HEK293 (cell line): ENCODE results near the gene KREMEN2.
"Not testable (repeated sequence)": the region's sequence is repeated elsewhere in the genome, so short reads cannot be mapped to it uniquely, and the experiment has no call there.

Source experiments
- CTCF ChIA-PET: fragments of 350-600 bp; formaldehyde crosslinking; extraction: SDS; loops from one replicate; lab custom pipeline; 2021; ENCODE audit warnings: antibody characterized with exemption; lab: Yijun Ruan, JAX
- POLR2A ChIA-PET: fragments of 300-600 bp; formaldehyde crosslinking; extraction: SDS; loops from one replicate; lab custom pipeline; 2020; ENCODE audit warnings: antibody characterized with exemption, inconsistent platforms; lab: Yijun Ruan, JAX
- H3K27ac ChIP-seq: fragments of 200-500 bp; sonication (Bioruptor generic); 2 replicates; pipeline ENCODE4 v1.5.1; 2014; ENCODE audit warnings: low read depth, low read length, control low read depth, inconsistent platforms; ENCODE audit errors: extremely low read depth
- H3K36me3 ChIP-seq, 2 experiments: fragments of 200-500 bp in 1 of 2; sonication (Bioruptor generic) in 1 of 2; 1 replicate in 1 of 2; 2 replicates in 1 of 2; pipeline ENCODE4 v1.5.1; 2014 to 2017; ENCODE audit warnings: inconsistent platforms in 2 of 2, low read length in 2 of 2; ENCODE audit not compliant: control insufficient read depth in 2 of 2, insufficient read depth in 1 of 2
- H3K4me1 ChIP-seq: fragments of 200-500 bp; sonication (Bioruptor generic); 2 replicates; pipeline ENCODE4 v1.5.1; 2014; ENCODE audit warnings: mild to moderate bottlenecking, low read length, inconsistent platforms; ENCODE audit not compliant: control insufficient read depth, insufficient read depth
- H3K4me3 ChIP-seq: 2 replicates; pipeline ENCODE4 v1.5.1; 2011; ENCODE audit warnings: low read depth, mild to moderate bottlenecking, control low read depth, low read length, moderate library complexity
- H3K9me3 ChIP-seq: fragments of 200-500 bp; sonication (Bioruptor generic); 2 replicates; pipeline ENCODE4 v1.5.1; 2014; ENCODE audit warnings: low read depth, low read length, inconsistent platforms; ENCODE audit not compliant: control insufficient read depth, insufficient read depth
- EGR2 ChIP-seq: fragments of 450-650 bp; formaldehyde crosslinking; IDR thresholded peaks from 2 replicates; pipeline ENCODE4 v1.5.1; 2016; ENCODE audit warnings: low read depth, missing biosample characterization, missing genetic modification characterization
- GFI1B ChIP-seq: fragments of 450-650 bp; formaldehyde crosslinking; IDR thresholded peaks from 2 replicates; pipeline ENCODE4 v1.5.1; 2016; ENCODE audit warnings: missing biosample characterization, missing genetic modification characterization
- GLIS2 ChIP-seq: fragments of 450-650 bp; formaldehyde crosslinking; IDR thresholded peaks from 2 replicates; pipeline ENCODE4 v1.5.1; 2016; ENCODE audit warnings: missing biosample characterization, missing genetic modification characterization
- KLF7 ChIP-seq: fragments of 450-650 bp; formaldehyde crosslinking; IDR thresholded peaks from 2 replicates; pipeline ENCODE4 v1.5.1; 2016; ENCODE audit warnings: missing biosample characterization, missing genetic modification characterization, borderline replicate concordance
- KLF8 ChIP-seq: fragments of 450-650 bp; formaldehyde crosslinking; IDR thresholded peaks from 2 replicates; pipeline ENCODE4 v1.5.1; 2016; ENCODE audit warnings: missing biosample characterization, missing genetic modification characterization
- PRDM1 ChIP-seq: fragments of 450-650 bp; formaldehyde crosslinking; IDR thresholded peaks from 2 replicates; pipeline ENCODE4; 2016; ENCODE audit warnings: missing biosample characterization, missing genetic modification characterization
- SP7 ChIP-seq: fragments of 450-650 bp; formaldehyde crosslinking; IDR thresholded peaks from 2 replicates; pipeline ENCODE4 v1.5.1; 2016; ENCODE audit warnings: missing biosample characterization, missing genetic modification characterization
- ZBTB48 ChIP-seq: fragments of 450-650 bp; formaldehyde crosslinking; IDR thresholded peaks from 2 replicates; pipeline ENCODE4 v1.5.1; 2016; ENCODE audit warnings: missing biosample characterization, missing genetic modification characterization
- ZFHX2 ChIP-seq: fragments of 450-650 bp; formaldehyde crosslinking; conservative IDR thresholded peaks from 2 replicates; pipeline ENCODE4 v1.5.1; 2016; ENCODE audit warnings: missing biosample characterization, missing genetic modification characterization
- ZNF24 ChIP-seq: fragments of 450-650 bp; formaldehyde crosslinking; IDR thresholded peaks from 2 replicates; pipeline ENCODE4 v1.5.1; 2016; ENCODE audit warnings: missing biosample characterization, missing genetic modification characterization
- ZNF302 ChIP-seq: fragments of 450-650 bp; formaldehyde crosslinking; IDR thresholded peaks from 2 replicates; pipeline ENCODE4 v1.5.1; 2016; ENCODE audit warnings: missing biosample characterization, missing genetic modification characterization, low read depth
- ZNF354C ChIP-seq: fragments of 450-650 bp; formaldehyde crosslinking; IDR thresholded peaks from 2 replicates; pipeline ENCODE4 v1.5.1; 2016; ENCODE audit warnings: missing biosample characterization, missing genetic modification characterization, low read depth, borderline replicate concordance
- ZNF621 ChIP-seq: fragments of 450-650 bp; formaldehyde crosslinking; IDR thresholded peaks from 2 replicates; pipeline ENCODE4 v1.5.1; 2017; ENCODE audit warnings: missing biosample characterization, missing genetic modification characterization
- ZNF768 ChIP-seq: fragments of 450-650 bp; formaldehyde crosslinking; IDR thresholded peaks from 2 replicates; pipeline ENCODE4 v1.5.1; 2018; ENCODE audit warnings: missing biosample characterization, mild to moderate bottlenecking, missing genetic modification characterization
- ZNF776 ChIP-seq: fragments of 450-650 bp; formaldehyde crosslinking; IDR thresholded peaks from 2 replicates; pipeline ENCODE4 v1.5.0; 2017; ENCODE audit warnings: missing biosample characterization, missing genetic modification characterization, borderline replicate concordance
- ZNF777 ChIP-seq: fragments of 450-650 bp; formaldehyde crosslinking; IDR thresholded peaks from 2 replicates; pipeline ENCODE4 v1.5.1; 2017; ENCODE audit warnings: missing biosample characterization, missing genetic modification characterization, borderline replicate concordance
- ZSCAN23 ChIP-seq: fragments of 450-650 bp; formaldehyde crosslinking; IDR thresholded peaks from 2 replicates; pipeline ENCODE4 v1.5.1; 2016; ENCODE audit warnings: missing biosample characterization, missing genetic modification characterization
- ZXDB ChIP-seq: fragments of 450-650 bp; formaldehyde crosslinking; IDR thresholded peaks from 2 replicates; pipeline ENCODE4 v1.5.1; 2016; ENCODE audit warnings: missing biosample characterization, missing genetic modification characterization
- TF ChIP-seq, protein P1 (sequence below): fragments of 450-650 bp; formaldehyde crosslinking; IDR thresholded peaks from 2 replicates; pipeline ENCODE4 v1.5.1; 2016; ENCODE audit warnings: missing biosample characterization, missing genetic modification characterization
- TF ChIP-seq, protein P2 (sequence below): fragments of 450-650 bp; formaldehyde crosslinking; IDR thresholded peaks from 2 replicates; pipeline ENCODE4 v1.5.1; 2016; ENCODE audit warnings: missing biosample characterization, missing genetic modification characterization
- TF ChIP-seq, protein P3 (sequence below): fragments of 450-650 bp; formaldehyde crosslinking; IDR thresholded peaks from 2 replicates; pipeline ENCODE4 v1.5.1; 2016; ENCODE audit warnings: missing biosample characterization, missing genetic modification characterization
- TF ChIP-seq, protein P4 (sequence below): fragments of 450-650 bp; formaldehyde crosslinking; IDR thresholded peaks from 2 replicates; pipeline ENCODE4; 2016; ENCODE audit warnings: missing biosample characterization, missing genetic modification characterization
- TF ChIP-seq, protein P5 (sequence below): fragments of 450-650 bp; formaldehyde crosslinking; IDR thresholded peaks from 2 replicates; pipeline ENCODE4 v1.5.1; 2016; ENCODE audit warnings: missing biosample characterization, missing genetic modification characterization
- TF ChIP-seq, protein P6 (sequence below): fragments of 450-650 bp; formaldehyde crosslinking; IDR thresholded peaks from 2 replicates; pipeline ENCODE4 v1.5.1; 2017; ENCODE audit warnings: missing biosample characterization, missing genetic modification characterization

Gene KREMEN2

DNA sequence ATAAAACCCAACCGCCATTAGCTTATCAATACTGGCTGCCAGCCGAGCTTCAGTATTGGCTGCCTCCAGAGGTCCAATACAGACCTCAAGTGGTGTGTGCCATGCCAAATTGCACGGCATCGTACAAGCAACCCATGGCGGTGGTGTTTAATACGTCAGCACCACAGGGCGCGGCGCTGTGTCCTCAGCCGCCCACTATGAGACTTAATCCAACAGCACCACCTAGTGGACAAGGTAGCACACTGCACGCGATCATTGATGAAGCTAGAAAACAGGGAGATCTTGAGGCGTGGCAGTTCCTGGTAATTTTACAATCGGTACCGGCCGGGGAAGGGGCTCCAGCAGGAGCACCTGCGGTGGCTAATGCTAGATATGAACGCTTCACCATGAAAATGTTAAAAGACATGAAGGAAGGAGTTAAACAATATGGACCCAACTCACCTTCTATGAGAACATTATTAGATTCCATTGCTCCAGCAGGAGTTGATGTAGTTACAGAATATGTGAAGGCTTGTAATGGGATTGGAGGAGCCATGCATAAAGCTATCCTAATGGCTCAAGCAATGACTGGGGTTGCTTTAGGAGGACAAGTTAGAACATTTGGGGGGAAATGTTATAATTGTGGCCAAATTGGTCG is 36.9 kb upstream of the KREMEN2 start (continued):
- TF ChIP-seq ZBTB48 (tag by site-specific recombination) = no peak
- TF ChIP-seq GLIS2 = no peak
- TF ChIP-seq, protein P1, sequence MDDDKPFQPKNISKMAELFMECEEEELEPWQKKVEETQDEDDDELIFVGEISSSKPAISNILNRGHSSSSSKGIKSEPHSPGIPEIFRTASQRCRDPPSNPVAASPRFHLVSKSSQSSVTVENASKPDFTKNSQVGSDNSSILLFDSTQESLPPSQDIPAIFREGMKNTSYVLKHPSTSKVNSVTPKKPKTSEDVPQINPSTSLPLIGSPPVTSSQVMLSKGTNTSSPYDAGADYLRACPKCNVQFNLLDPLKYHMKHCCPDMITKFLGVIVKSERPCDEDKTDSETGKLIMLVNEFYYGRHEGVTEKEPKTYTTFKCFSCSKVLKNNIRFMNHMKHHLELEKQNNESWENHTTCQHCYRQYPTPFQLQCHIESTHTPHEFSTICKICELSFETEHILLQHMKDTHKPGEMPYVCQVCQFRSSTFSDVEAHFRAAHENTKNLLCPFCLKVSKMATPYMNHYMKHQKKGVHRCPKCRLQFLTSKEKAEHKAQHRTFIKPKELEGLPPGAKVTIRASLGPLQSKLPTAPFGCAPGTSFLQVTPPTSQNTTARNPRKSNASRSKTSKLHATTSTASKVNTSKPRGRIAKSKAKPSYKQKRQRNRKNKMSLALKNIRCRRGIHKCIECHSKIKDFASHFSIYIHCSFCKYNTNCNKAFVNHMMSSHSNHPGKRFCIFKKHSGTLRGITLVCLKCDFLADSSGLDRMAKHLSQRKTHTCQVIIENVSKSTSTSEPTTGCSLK = no peak
- peak; percentile 33; the same call in 1 of the 2 replicates for TF ChIP-seq EGR2 (tag by site-specific recombination)
- TF ChIP-seq, protein P2, sequence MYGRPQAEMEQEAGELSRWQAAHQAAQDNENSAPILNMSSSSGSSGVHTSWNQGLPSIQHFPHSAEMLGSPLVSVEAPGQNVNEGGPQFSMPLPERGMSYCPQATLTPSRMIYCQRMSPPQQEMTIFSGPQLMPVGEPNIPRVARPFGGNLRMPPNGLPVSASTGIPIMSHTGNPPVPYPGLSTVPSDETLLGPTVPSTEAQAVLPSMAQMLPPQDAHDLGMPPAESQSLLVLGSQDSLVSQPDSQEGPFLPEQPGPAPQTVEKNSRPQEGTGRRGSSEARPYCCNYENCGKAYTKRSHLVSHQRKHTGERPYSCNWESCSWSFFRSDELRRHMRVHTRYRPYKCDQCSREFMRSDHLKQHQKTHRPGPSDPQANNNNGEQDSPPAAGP = peak; percentile 54; the same call in 1 of the 2 replicates
- TF ChIP-seq GFI1B (tag by site-specific recombination) = no peak
- no peak for TF ChIP-seq PRDM1 (tag by site-specific recombination)
- TF ChIP-seq, protein P3, sequence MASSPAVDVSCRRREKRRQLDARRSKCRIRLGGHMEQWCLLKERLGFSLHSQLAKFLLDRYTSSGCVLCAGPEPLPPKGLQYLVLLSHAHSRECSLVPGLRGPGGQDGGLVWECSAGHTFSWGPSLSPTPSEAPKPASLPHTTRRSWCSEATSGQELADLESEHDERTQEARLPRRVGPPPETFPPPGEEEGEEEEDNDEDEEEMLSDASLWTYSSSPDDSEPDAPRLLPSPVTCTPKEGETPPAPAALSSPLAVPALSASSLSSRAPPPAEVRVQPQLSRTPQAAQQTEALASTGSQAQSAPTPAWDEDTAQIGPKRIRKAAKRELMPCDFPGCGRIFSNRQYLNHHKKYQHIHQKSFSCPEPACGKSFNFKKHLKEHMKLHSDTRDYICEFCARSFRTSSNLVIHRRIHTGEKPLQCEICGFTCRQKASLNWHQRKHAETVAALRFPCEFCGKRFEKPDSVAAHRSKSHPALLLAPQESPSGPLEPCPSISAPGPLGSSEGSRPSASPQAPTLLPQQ (tag by site-specific recombination) = no peak; the same call in 1 of the 2 replicates
- no peak for TF ChIP-seq ZNF777 (tag by site-specific recombination)
- TF ChIP-seq ZFHX2 (tag by site-specific recombination) = peak; percentile 68
- no peak for TF ChIP-seq ZNF621 (tag by site-specific recombination)
- no peak for TF ChIP-seq ZNF302 (tag by site-specific recombination)
- TF ChIP-seq KLF8 = 0 out of 2 replicates have a peak, but pooled peaks have one; percentile 38
- TF ChIP-seq, protein P4, sequence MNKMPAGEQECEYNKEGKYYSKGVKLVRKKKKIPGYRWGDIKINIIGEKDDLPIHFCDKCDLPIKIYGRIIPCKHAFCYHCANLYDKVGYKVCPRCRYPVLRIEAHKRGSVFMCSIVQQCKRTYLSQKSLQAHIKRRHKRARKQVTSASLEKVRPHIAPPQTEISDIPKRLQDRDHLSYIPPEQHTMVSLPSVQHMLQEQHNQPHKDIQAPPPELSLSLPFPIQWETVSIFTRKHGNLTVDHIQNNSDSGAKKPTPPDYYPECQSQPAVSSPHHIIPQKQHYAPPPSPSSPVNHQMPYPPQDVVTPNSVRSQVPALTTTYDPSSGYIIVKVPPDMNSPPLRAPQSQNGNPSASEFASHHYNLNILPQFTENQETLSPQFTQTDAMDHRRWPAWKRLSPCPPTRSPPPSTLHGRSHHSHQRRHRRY (tag by site-specific recombination) = no peak
- TF ChIP-seq, protein P5, sequence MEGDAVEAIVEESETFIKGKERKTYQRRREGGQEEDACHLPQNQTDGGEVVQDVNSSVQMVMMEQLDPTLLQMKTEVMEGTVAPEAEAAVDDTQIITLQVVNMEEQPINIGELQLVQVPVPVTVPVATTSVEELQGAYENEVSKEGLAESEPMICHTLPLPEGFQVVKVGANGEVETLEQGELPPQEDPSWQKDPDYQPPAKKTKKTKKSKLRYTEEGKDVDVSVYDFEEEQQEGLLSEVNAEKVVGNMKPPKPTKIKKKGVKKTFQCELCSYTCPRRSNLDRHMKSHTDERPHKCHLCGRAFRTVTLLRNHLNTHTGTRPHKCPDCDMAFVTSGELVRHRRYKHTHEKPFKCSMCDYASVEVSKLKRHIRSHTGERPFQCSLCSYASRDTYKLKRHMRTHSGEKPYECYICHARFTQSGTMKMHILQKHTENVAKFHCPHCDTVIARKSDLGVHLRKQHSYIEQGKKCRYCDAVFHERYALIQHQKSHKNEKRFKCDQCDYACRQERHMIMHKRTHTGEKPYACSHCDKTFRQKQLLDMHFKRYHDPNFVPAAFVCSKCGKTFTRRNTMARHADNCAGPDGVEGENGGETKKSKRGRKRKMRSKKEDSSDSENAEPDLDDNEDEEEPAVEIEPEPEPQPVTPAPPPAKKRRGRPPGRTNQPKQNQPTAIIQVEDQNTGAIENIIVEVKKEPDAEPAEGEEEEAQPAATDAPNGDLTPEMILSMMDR (tag by site-specific recombination) = peak; percentile 96

DNA sequence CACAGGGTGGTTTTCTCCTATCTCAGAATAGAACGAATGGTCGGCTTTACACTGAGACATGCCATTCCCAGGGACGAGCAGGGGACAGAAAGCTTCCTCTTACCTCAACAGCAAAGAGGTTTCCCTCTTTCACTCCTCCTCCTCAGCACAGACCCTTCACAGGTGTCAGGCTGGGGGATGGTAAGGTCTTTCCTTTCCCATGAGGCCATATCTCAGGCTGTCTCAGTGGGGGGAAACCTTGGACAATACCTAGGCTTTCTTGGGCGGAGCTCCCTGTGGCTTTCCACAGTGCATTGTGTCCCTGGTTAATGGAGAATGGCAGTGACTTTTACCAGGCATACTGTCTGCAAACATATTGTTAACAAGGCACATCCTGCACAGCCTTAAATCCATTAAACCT is 35.9 kb upstream of the KREMEN2 start:
- H3K27ac ChIP-seq, H3K9me3 ChIP-seq, H3K4me3 ChIP-seq, POLR2A ChIA-PET, H3K4me1 ChIP-seq: not testable (repeated sequence)
- CTCF ChIA-PET = interaction anchor here (0.8 to 3.2 kb wide), 7 partner anchors 9 to 89 kb away, joined by 3 to 23 read pairs (median 16); partner anchors contain the start of gene FLYWCH1
- H3K36me3 ChIP-seq = peaks cover 4 to 34% of the 10 kb centered on the region in 2 experiments; a peak in 2 of 3 replicates

DNA sequence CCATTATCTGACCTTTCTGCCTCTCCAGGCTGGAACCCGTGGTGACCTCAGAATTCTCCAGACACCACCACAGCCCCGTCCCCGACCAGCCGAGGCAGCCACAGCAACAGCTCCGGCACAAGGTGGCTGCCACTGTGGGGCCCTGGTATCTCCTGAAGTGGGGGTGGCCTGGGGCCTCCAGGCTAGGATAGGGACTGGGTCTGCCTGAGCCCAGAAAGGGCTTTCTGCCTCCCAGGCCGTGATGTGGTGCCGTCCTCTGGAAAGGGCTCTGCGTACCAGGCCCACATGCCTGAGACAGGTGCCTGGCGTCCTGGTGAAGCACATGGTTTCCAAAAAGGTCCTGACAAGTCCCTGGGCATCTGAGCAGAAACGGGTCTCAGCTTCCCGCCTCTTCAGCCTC is 35.3 kb upstream of the KREMEN2 start:
- Histone ChIP-seq H3K9me3 (no peaks in the 10 kb centered on the region), H3K36me3 (peaks cover 4 to 40% of the 10 kb centered on the region in 2 experiments; a peak in 2 of 3 replicates), H3K4me1 (no peaks in the 10 kb centered on the region), H3K27ac (no peak overlapping the region), H3K4me3 (no peak overlapping the region)
- ChIA-PET CTCF (interaction anchor here (0.6 to 2.9 kb wide), 4 partner anchors 10 to 90 kb away, joined by 3 to 23 read pairs (median 12); no protein-coding TSS in a partner anchor), POLR2A (no interaction called here)
- TF ChIP-seq ZNF768 (no peak), ZSCAN23 (tag by site-specific recombination) (no peak), ZNF354C (tag by site-specific recombination) (no peak), ZNF24 (tag by site-specific recombination) (no peak), SP7 (tag by site-specific recombination) (no peak), ZXDB (tag by site-specific recombination) (no peak), EGR2 (tag by site-specific recombination) (no peak), ZNF776 (no peak), KLF7 (tag by site-specific recombination) (no peak)
- TF ChIP-seq, protein P6, sequence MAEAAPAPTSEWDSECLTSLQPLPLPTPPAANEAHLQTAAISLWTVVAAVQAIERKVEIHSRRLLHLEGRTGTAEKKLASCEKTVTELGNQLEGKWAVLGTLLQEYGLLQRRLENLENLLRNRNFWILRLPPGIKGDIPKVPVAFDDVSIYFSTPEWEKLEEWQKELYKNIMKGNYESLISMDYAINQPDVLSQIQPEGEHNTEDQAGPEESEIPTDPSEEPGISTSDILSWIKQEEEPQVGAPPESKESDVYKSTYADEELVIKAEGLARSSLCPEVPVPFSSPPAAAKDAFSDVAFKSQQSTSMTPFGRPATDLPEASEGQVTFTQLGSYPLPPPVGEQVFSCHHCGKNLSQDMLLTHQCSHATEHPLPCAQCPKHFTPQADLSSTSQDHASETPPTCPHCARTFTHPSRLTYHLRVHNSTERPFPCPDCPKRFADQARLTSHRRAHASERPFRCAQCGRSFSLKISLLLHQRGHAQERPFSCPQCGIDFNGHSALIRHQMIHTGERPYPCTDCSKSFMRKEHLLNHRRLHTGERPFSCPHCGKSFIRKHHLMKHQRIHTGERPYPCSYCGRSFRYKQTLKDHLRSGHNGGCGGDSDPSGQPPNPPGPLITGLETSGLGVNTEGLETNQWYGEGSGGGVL (tag by site-specific recombination) = no peak
